Activated CD8-positive, alpha-beta memory T cell treated with anti-CD3 and anti-CD28 coated beads, Interleukin-2, amount 50 U/mL, for 24 hours (primary cell): ENCODE data around the gene SLC9C1.
A peak's percentile ranks its signal among the peaks of the same experiment; 100 is the strongest.
"Not testable (repeated sequence)": the region's sequence is repeated elsewhere in the genome, so short reads cannot be mapped to it uniquely, and the experiment has no call there.

Experiments used
- DNase-seq: peaks from one replicate; pipeline ENCODE4 v3.0.0-alpha.2; 2020; ENCODE audit errors: extremely low read depth

Gene SLC9C1

GRCh38 chr3:112187300-112187699 is 106.7 kb downstream of the SLC9C1 start:
- DNase-seq: no peak

GRCh38 chr3:112185423-112186035 is 108.5 kb downstream of the SLC9C1 start:
- DNase-seq: not testable (repeated sequence)

- no peak for DNase-seq
Measured at GRCh38 chr3:112175646-112176045, 118.4 kb downstream of the SLC9C1 start.

- no peak for DNase-seq
Measured at GRCh38 chr3:112175037-112175436, 119.0 kb downstream of the SLC9C1 start.

GRCh38 chr3:112171144-112171543 is 122.9 kb downstream of the SLC9C1 start:
- no peak for DNase-seq

- DNase-seq: no peak
Measured at GRCh38 chr3:112170046-112170445, 124.0 kb downstream of the SLC9C1 start.

- DNase-seq: no peak
Measured at GRCh38 chr3:112167758-112168157, 126.3 kb downstream of the SLC9C1 start.

- DNase-seq: no peak
Measured at GRCh38 chr3:112149136-112149535, 144.9 kb downstream of the SLC9C1 start.

- DNase-seq: no peak
Measured at GRCh38 chr3:112143689-112144088, 150.3 kb downstream of the SLC9C1 start.

- DNase-seq: no peak
Measured at GRCh38 chr3:112143251-112143650, 150.8 kb downstream of the SLC9C1 start.

- no peak for DNase-seq
Measured at GRCh38 chr3:112141293-112141692, 152.7 kb downstream of the SLC9C1 start.

- no peak for DNase-seq
Measured at GRCh38 chr3:112140584-112140983, 153.4 kb downstream of the SLC9C1 start.

- DNase-seq: no peak
Measured at GRCh38 chr3:112138219-112138969, 155.6 kb downstream of the SLC9C1 start.

- no peak for DNase-seq
Measured at GRCh38 chr3:112137781-112138180, 156.2 kb downstream of the SLC9C1 start.

- DNase-seq: no peak
Measured at GRCh38 chr3:112136959-112137693, 156.9 kb downstream of the SLC9C1 start.

- DNase-seq: no peak
Measured at GRCh38 chr3:112136046-112136445, 158.0 kb downstream of the SLC9C1 start.

GRCh38 chr3:112134335-112135124 is 159.5 kb downstream of the SLC9C1 start:
- no peak for DNase-seq

- no peak for DNase-seq
Measured at GRCh38 chr3:112133626-112134334, 160.2 kb downstream of the SLC9C1 start.

- peak; percentile 30 for DNase-seq
Measured at GRCh38 chr3:112132975-112133448, 161.0 kb downstream of the SLC9C1 start, which contains the start of gene GCSAM. Gene GCSAM (minus strand): TSS chr3:112133248. CDS start chr3:112133120, 128 bp downstream.

GRCh38 chr3:112132554-112132953 is 161.5 kb downstream of the SLC9C1 start:
- DNase-seq: no peak

GRCh38 chr3:112132088-112132487 is 161.9 kb downstream of the SLC9C1 start:
- no peak for DNase-seq
